Liver (tissue), 9 donors: ENCODE measurements around the gene MAGI1. TPM values are rescaled to one million over a fixed set of nuclear protein-coding genes. Genes with fewer than 3 reads are reported as not detected.

Source experiments
- DNase-seq: peaks from one replicate; pipeline ENCODE4 v3.0.0-alpha.2; 2017; ENCODE audit warnings: low spot score
- H3K27ac ChIP-seq, 2 donors: one replicate each; pipeline ENCODE4 v1.7.0; 2013; ENCODE audit warnings: inconsistent platforms in 2 of 2, low read length in 2 of 2, control low read depth in 1 of 2, low read depth in 1 of 2, mild to moderate bottlenecking in 1 of 2
- H3K27me3 ChIP-seq, 4 donors: one replicate each; pipeline versions ENCODE4 v1.6.1 to v1.7.0; 2013; ENCODE audit warnings: low read length in 3 of 4, inconsistent platforms in 1 of 4, mild to moderate bottlenecking in 1 of 4, moderate library complexity in 1 of 4; ENCODE audit not compliant: control insufficient read depth in 4 of 4, insufficient read depth in 4 of 4
- H3K36me3 ChIP-seq, 4 donors: one replicate each; pipeline versions ENCODE4 v1.6.1 to v1.7.0; 2013; ENCODE audit warnings: low read length in 3 of 4, mild to moderate bottlenecking in 3 of 4, low read depth in 1 of 4, moderate library complexity in 1 of 4; ENCODE audit not compliant: control insufficient read depth in 4 of 4, insufficient read depth in 3 of 4
- H3K4me1 ChIP-seq, 4 donors: one replicate each; pipeline versions ENCODE4 v1.6.1 to v1.7.0; 2013; ENCODE audit warnings: low read length in 3 of 4, mild to moderate bottlenecking in 3 of 4, moderate library complexity in 1 of 4; ENCODE audit not compliant: control insufficient read depth in 4 of 4, insufficient read depth in 4 of 4
- H3K4me3 ChIP-seq, 3 donors: one replicate each; pipeline versions ENCODE4 v1.6.1 to v1.7.0; 2013; ENCODE audit warnings: low read length in 3 of 3, control low read depth in 1 of 3, low read depth in 1 of 3, mild to moderate bottlenecking in 1 of 3
- H3K9ac ChIP-seq, 2 donors: one replicate each; pipeline ENCODE4 v1.7.0; 2013; ENCODE audit warnings: low read length in 2 of 2, mild to moderate bottlenecking in 2 of 2, moderate library complexity in 2 of 2, control low read depth in 1 of 2, low read depth in 1 of 2
- H3K9me3 ChIP-seq, 4 donors: one replicate each; pipeline versions ENCODE4 v1.6.1 to v1.7.0; 2013; ENCODE audit warnings: low read length in 3 of 4; ENCODE audit not compliant: control insufficient read depth in 4 of 4
- ATF3 ChIP-seq: IDR thresholded peaks from 2 replicates; pipeline ENCODE4 v1.6.1; 2016; ENCODE audit warnings: antibody characterized with exemption
- CTCF ChIP-seq: fragments of 150-350 bp; IDR thresholded peaks from 2 replicates; pipeline ENCODE4 v1.5.1; 2017; ENCODE audit warnings: improper control_type of control experiment, low read depth, low read length; ENCODE audit not compliant: missing input control
- EGR1 ChIP-seq, 2 donors: IDR thresholded peaks; 2 replicates each; pipeline ENCODE4 v1.6.1; 2016 to 2018; ENCODE audit warnings: antibody characterized with exemption in 2 of 2, low read depth in 2 of 2
- FOXA1 ChIP-seq: IDR thresholded peaks from 2 replicates; pipeline ENCODE4 v1.6.1; 2016; ENCODE audit warnings: antibody characterized with exemption
- FOXA2 ChIP-seq: IDR thresholded peaks from 2 replicates; pipeline ENCODE4 v1.6.1; 2016; ENCODE audit warnings: antibody characterized with exemption
- GABPA ChIP-seq, 2 donors: IDR thresholded peaks in 1 of 2; conservative IDR thresholded peaks in 1 of 2; 2 replicates each; pipeline ENCODE4 v1.6.1; 2016; ENCODE audit warnings: antibody characterized with exemption in 2 of 2, mild to moderate bottlenecking in 1 of 2, moderate library complexity in 1 of 2
- HNF4A ChIP-seq, 2 donors: conservative IDR thresholded peaks; 2 replicates each; pipeline ENCODE4 v1.6.1; 2016; ENCODE audit warnings: antibody characterized with exemption in 2 of 2, mild to moderate bottlenecking in 2 of 2
- HNF4G ChIP-seq: IDR thresholded peaks from 2 replicates; pipeline ENCODE4 v1.6.1; 2016; ENCODE audit warnings: antibody characterized with exemption
- JUND ChIP-seq, 2 donors: IDR thresholded peaks; 2 replicates each; pipeline ENCODE4 v1.6.1; 2016; ENCODE audit warnings: antibody characterized with exemption in 2 of 2
- NR2F2 ChIP-seq: IDR thresholded peaks from 2 replicates; pipeline ENCODE4 v1.6.1; 2016; ENCODE audit warnings: antibody characterized with exemption
- RAD21 ChIP-seq, 2 donors: IDR thresholded peaks; 2 replicates each; pipeline ENCODE4 v1.6.1; 2016; ENCODE audit warnings: antibody characterized with exemption in 2 of 2, mild to moderate bottlenecking in 2 of 2
- RXRA ChIP-seq, 2 donors: IDR thresholded peaks; 2 replicates each; pipeline ENCODE4 v1.6.1; 2017 to 2018; ENCODE audit warnings: antibody characterized with exemption in 2 of 2, mild to moderate bottlenecking in 1 of 2
- SP1 ChIP-seq: IDR thresholded peaks from 2 replicates; pipeline ENCODE4 v1.6.1; 2018; ENCODE audit warnings: antibody characterized with exemption, mild to moderate bottlenecking
- TAF1 ChIP-seq: conservative IDR thresholded peaks from 2 replicates; pipeline ENCODE4 v1.6.1; 2016; ENCODE audit warnings: antibody characterized with exemption, mild to moderate bottlenecking
- YY1 ChIP-seq: IDR thresholded peaks from 2 replicates; pipeline ENCODE4 v1.6.1; 2016; ENCODE audit warnings: antibody characterized with exemption, mild to moderate bottlenecking
- ZBTB33 ChIP-seq: IDR thresholded peaks from 2 replicates; pipeline ENCODE4 v1.6.1; 2016; ENCODE audit warnings: antibody characterized with exemption
- WGBS: extraction: QIAGEN DNeasy Blood & Tissue Kit; methylation state at CpG from one replicate; pipeline ENCODE4 v1.1.7; 2013; 5-methylcytosine and 5-hydroxymethylcytosine counted together
- polyA plus RNA-seq, 2 donors: library from polyadenylated mRNA; stranded (reverse) in 1 of 2; unstranded in 1 of 2; fragments of 200-250 nt in 1 of 2; fragments of >200 nt in 1 of 2; fragmentation: Nextera tagmentation in 1 of 2; extraction: Ambion mirVana in 1 of 2; gene quantifications; one replicate each; pipeline versions ENCODE4 v1.2.1 to v1.2.3, GENCODE V29; 2013 to 2015
- total RNA-seq, 2 donors: library from RNA; depleted of rRNA; stranded (reverse); fragments of >200 nt; gene quantifications; one replicate each; pipeline ENCODE4 v1.2.3, GENCODE V29; 2014
- TF ChIP-seq, protein P1 (sequence below): IDR thresholded peaks from 2 replicates; pipeline ENCODE4 v1.6.1; 2016; ENCODE audit warnings: antibody characterized with exemption
- TF ChIP-seq, protein P2 (sequence below): IDR thresholded peaks from 2 replicates; pipeline ENCODE4 v1.6.1; 2016; ENCODE audit warnings: antibody characterized with exemption, mild to moderate bottlenecking
- donor health status: healthy.
- donor health status: healthy.
- donor health status: healthy.
- donor health status: healthy.
- donor health status: healthy.

The MAGI1 gene
- total and polyA plus RNA-seq, 4 donors: 9.6 to 68.8 (median 14.0) TPM

- TF ChIP-seq, protein P1, sequence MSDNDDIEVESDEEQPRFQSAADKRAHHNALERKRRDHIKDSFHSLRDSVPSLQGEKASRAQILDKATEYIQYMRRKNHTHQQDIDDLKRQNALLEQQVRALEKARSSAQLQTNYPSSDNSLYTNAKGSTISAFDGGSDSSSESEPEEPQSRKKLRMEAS: no peak
- no peak for TF ChIP-seq GABPA (IDR thresholded peaks at IDR 0.05 in 1 of 2, conservative IDR thresholded peaks at IDR 0.05 in 1 of 2)
- TF ChIP-seq ZBTB33: no peak
- no peak for TF ChIP-seq YY1
- no peak for TF ChIP-seq CTCF
- no peak for TF ChIP-seq EGR1 (IDR thresholded peaks at IDR 0.05; ENCODE audit: low read depth in 2 of 2)
- TF ChIP-seq RAD21 (IDR thresholded peaks at IDR 0.05): no peak
- TF ChIP-seq HNF4G: no peak
- TF ChIP-seq RXRA (IDR thresholded peaks at IDR 0.05): no peak
- TF ChIP-seq NR2F2: no peak
- no peak for TF ChIP-seq JUND (IDR thresholded peaks at IDR 0.05)
- TF ChIP-seq HNF4A (conservative IDR thresholded peaks at IDR 0.05): no peak
- TF ChIP-seq SP1: no peak
- no peak for TF ChIP-seq FOXA1
- DNase-seq: no peak
- Histone ChIP-seq H3K4me1 (peaks cover 4 to 29% (median 14%) of the 10 kb centered on the region in 4 donors), H3K9ac (no peak overlapping the region), H3K27me3 (no peaks in the 10 kb centered on the region), H3K4me3 (no peak overlapping the region), H3K9me3 (no peaks in the 10 kb centered on the region), H3K36me3 (no peaks in the 10 kb centered on the region), H3K27ac (peak overlapping the region in 1 of 2 donors; percentile 38)
- 73% methylated on average over 4 of the region's 4 CpGs for WGBS
Measured at GRCh38 chr3:65938676-65939075, 100.0 kb downstream of the MAGI1 start.

GRCh38 chr3:65938147-65938546, 100.6 kb downstream of the MAGI1 start:
- H3K27ac ChIP-seq: no peak overlapping the region

More at GRCh38 chr3:65938147-65938546, 100.6 kb downstream of the MAGI1 start:
- H3K36me3 ChIP-seq: no peaks in the 10 kb centered on the region
- WGBS: 89% methylated on average over 1 of the region's 1 CpG
- no peak overlapping the region for H3K4me3 ChIP-seq
- H3K27me3 ChIP-seq: no peaks in the 10 kb centered on the region
- H3K4me1 ChIP-seq: peaks cover 4 to 29% (median 14%) of the 10 kb centered on the region in 4 donors
- peaks cover 0 to 2% (median 0%) of the 10 kb centered on the region in 4 donors for H3K9me3 ChIP-seq
- H3K9ac ChIP-seq: no peak overlapping the region
- TF ChIP-seq FOXA2 (no peak), JUND (IDR thresholded peaks at IDR 0.05) (no peak), FOXA1 (no peak), RXRA (IDR thresholded peaks at IDR 0.05) (no peak), RAD21 (IDR thresholded peaks at IDR 0.05) (no peak), EGR1 (IDR thresholded peaks at IDR 0.05; ENCODE audit: low read depth in 2 of 2) (no peak), GABPA (IDR thresholded peaks at IDR 0.05 in 1 of 2, conservative IDR thresholded peaks at IDR 0.05 in 1 of 2) (no peak), SP1 (no peak), TAF1 (no peak), ATF3 (no peak)
- TF ChIP-seq, protein P1: no peak
- TF ChIP-seq, protein P2, sequence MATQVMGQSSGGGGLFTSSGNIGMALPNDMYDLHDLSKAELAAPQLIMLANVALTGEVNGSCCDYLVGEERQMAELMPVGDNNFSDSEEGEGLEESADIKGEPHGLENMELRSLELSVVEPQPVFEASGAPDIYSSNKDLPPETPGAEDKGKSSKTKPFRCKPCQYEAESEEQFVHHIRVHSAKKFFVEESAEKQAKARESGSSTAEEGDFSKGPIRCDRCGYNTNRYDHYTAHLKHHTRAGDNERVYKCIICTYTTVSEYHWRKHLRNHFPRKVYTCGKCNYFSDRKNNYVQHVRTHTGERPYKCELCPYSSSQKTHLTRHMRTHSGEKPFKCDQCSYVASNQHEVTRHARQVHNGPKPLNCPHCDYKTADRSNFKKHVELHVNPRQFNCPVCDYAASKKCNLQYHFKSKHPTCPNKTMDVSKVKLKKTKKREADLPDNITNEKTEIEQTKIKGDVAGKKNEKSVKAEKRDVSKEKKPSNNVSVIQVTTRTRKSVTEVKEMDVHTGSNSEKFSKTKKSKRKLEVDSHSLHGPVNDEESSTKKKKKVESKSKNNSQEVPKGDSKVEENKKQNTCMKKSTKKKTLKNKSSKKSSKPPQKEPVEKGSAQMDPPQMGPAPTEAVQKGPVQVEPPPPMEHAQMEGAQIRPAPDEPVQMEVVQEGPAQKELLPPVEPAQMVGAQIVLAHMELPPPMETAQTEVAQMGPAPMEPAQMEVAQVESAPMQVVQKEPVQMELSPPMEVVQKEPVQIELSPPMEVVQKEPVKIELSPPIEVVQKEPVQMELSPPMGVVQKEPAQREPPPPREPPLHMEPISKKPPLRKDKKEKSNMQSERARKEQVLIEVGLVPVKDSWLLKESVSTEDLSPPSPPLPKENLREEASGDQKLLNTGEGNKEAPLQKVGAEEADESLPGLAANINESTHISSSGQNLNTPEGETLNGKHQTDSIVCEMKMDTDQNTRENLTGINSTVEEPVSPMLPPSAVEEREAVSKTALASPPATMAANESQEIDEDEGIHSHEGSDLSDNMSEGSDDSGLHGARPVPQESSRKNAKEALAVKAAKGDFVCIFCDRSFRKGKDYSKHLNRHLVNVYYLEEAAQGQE: no peak
- no peak for DNase-seq
